Dermis blood vessel endothelial cell (primary cell): ENCODE measurements around the gene CHD1. TPM values are rescaled to one million over a fixed set of nuclear protein-coding genes. Genes with fewer than 3 reads are reported as not detected.
"Not testable (repeated sequence)": the region's sequence is repeated elsewhere in the genome, so short reads cannot be mapped to it uniquely, and the experiment has no call there.

Source experiments
- DNase-seq: peaks from one replicate; pipeline ENCODE4 v3.0.0; 2010
- total RNA-seq: library from RNA; depleted of rRNA; stranded (reverse); fragments of >200 nt; gene quantifications from 2 replicates; pipeline ENCODE4 v1.2.3, GENCODE V29; 2014

The CHD1 gene
- total RNA-seq = 74.4 and 104 TPM in 2 replicates

DNA sequence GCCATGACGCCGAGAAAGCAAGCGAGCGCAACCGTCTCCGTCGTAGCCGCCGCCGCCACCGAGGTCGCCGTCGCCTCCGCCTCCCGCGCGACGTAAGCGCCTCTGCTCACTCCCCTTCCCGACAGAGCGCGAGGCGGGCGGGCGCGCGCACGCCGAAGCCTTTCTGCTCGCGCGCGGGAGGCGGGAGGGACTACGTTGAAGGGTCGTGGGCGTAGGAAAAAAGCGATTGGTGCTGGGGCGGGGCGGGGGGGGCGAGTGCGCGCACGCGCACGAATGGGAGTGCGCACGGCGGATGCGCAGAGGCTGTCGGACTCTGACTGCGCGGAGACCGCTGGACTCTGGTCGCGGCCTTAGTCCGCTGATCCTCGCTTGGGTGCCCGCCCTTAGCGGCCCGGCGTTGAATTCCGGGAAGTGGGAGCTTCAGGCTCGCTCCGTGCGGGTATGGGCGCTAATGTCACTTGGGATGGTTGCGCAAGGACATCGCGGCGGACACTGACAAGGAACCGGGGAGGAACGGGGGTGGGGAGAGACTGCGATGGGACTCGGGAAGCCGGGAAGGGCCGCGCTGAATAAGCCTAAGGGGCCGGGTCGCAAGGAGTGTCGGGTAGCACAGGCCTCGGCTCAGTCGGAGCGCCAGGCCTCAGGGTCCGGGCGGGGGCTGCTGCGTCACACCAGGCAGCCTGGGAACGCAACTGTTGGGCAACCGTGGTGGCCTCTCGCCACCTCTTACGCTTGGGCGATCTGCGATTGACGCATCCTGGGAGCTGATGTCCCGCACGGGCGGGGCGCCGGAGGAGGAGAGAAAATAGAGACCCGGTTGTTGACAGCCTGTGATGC, at the start of gene CHD1:
TSS of gene CHD1 (minus strand) at position 135 of the 837 bp plus-strand sequence. CDS start 2,621 bp downstream, outside the sequence.
- DNase-seq = peak; percentile 98

DNA sequence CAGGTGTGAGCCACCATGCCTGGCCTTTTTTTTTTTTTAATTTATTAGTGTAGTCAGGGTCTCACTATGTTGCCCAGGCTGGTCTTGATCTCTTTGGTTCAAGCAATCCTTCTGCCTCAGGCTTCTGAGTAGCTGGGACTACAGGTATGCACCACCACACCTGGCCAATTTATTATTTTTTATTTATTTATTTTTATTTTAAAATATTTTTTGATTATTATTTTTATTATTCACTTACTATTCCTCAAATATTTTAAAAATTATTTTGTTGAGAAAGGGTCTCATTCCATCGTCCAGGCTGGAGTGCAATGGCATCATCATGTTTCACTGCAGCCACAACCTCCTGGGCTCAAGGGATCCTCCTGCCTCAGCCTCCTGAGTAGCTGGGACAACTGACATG, 49.7 kb upstream of the CHD1 start:
- DNase-seq = no peak

DNA sequence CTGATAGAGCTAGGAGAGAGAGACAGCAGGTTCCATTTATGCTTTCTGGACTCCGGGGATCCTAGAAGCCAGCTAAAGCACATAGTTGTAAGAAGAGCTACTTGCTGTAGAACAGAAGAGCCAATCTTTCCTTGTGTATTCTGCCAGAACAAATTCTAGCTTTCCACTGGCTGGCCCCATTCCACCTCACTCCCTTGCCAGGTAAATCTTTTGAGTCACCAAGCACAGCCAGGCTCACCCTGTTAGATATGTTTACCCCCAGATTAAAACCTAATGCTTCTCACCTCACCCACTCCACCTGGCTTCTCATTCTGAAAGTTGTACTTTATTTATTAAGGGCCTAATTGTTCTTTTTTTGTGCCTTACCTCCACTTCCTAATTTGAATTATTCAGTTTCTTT, 48.9 kb upstream of the CHD1 start:
- DNase-seq = no peak

DNA sequence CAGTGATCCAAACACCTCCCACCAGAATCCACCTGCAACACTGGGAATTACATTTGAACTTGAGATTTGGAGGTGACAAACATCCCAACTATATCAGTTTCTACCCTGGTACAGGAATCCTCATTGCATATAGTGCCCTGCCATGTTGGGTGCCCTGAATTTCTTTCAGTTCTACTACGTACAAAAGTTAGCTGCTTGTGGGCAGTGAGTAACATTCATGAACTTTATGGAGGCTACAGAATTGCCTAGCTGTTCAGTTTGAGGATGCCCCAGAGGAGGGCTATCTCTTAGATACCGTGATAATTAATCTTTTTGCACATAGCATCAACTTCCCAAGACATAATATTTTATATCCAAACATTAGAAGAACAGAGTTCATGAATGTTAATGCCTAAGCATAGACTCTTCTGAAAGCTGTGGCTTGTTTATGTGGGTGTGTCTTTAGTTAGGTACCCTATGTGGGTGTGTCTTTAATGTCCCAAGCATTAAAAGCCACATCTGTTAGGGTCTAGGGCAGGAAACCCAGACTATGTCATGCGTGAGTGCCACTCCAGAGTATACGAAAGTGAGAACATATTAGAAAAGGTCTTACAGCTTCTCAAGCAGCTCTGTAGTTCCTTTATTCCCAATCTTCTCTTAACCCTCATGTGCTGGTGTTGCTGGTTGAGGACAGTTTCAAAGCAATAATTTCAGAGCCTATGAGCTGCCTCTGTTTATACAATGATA, 47.0 kb upstream of the CHD1 start:
- no peak for DNase-seq

DNA sequence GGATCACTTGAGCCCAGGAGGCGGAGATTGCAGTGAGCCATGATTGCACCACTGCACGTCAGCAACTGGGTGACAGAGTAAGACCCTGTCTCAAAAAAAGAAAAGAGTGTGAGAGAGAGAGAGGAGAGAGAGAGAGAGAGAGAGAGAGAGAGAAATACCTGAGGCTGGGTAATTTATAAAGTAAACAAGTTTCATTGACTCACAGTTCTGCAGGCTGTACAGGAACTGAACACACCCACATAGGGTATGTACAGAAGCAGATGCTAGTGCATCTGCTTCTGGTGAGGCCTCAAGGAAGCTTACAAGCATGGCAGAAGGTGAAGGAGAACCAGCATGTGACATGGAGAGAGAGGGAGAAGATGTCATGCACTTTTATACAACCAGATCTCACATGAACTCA, 46.4 kb upstream of the CHD1 start:
- DNase-seq = no peak

- no peak for DNase-seq
Measured at GRCh38 chr5:98969400-98969799, 40.6 kb upstream of the CHD1 start.

GRCh38 chr5:98968056-98968564, 39.3 kb upstream of the CHD1 start:
- no peak for DNase-seq

GRCh38 chr5:98965226-98965625, 36.4 kb upstream of the CHD1 start:
- DNase-seq = no peak

DNA sequence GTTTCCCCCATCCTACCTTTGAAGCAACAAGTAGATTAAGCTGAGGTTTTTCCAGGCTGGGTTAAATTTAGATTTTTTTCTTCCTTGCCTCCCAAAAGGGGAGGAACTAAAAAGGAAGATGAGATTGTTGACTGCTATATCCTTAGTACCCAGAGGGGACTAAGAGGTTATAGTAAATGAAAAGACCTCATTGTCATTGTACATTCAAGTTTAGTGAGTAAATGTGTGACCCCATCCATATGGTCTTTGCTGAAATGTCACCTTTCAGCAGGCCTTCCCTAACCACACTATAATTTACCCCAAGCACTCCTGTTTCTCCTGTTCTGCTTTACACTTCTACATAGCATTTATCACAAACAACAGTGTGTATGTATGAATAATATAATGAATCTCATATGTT, 35.8 kb upstream of the CHD1 start:
- no peak for DNase-seq

- no peak for DNase-seq
Measured at GRCh38 chr5:98963019-98963418, 34.2 kb upstream of the CHD1 start.

- no peak for DNase-seq
Measured at GRCh38 chr5:98962587-98962986, 33.8 kb upstream of the CHD1 start.

DNA sequence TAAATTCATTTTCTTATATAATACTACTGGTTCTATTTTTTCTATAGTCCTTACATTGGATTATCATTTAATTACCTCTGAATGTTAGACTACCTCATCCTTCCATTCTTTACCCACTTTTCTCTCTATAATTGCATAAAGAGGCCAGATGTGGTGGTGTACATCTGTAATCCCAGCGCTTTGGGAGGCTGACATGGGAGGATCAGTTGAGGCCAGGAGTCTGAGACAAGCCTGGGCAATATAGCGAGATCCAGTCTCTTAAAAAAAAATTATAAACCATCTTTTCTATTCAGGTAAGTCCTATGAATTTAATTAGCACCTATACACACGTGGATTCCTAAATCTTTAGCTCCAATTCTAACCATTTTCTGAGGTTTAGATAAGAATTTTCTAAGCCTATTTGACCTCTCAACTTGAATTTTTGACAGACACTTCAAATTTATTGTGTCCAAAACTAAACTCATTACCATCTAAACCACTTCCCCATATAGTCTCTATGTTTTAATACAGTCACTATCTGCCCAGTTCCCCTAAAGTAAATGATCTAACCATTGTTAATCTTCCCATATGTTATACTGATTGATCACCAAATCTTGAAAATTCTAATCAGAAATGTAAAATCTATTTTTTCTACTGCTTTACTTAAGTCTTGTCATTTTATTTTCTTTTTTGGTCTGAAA, 33.0 kb upstream of the CHD1 start:
- no peak for DNase-seq

GRCh38 chr5:98957307-98957706, 28.5 kb upstream of the CHD1 start:
- peak; percentile 13 for DNase-seq

DNA sequence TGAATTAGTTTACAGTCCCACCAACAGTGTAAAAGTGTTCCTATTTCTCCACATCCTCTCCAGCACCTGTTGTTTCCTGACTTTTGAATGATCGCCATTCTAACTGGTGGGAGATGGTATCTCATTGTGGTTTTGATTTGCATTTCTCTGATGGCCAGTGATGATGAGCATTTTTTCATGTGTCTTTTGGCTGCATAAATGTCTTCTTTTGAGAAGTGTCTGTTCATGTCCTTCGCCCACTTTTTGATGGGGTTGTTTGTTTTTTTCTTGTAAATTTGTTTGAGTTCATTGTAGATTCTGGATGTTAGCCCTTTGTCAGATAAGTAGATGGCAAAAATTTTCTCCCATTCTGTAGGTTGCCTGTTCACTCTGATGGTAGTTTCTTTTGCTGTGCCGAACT, 27.1 kb upstream of the CHD1 start:
- DNase-seq = not testable (repeated sequence)

- DNase-seq = not testable (repeated sequence)
Measured at GRCh38 chr5:98955471-98955870, 26.7 kb upstream of the CHD1 start.

DNA sequence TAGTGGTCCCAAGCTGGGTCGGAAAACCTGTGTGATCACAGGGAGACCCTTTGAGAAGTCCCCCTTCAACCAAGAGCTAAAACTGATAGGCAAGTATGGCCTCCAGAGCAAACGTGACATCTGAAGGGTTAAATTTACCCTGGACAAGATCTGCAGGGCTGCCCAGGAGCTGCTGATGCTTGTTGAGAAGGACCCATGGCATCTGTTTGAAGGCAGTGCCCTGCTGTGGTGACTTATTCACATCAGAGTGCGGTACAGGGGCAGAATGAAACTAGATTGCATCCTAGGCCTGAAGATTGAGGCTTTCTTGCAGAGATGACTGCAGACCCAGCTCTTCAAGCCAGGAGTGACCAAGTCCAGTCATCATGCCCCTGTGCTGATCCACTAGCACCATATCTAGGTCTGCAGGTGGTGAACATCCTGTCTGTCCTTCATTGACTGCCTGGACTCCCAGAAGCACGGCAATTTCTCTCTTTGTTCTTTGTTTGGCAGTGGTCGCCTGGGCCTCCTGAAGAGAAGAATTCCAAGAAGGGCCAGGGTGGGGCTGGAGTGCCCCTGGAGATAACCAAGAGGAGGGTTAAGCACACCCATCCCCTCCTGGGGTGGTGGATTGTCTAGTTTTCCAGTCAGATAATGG, 25.7 kb upstream of the CHD1 start:
- DNase-seq = no peak

DNA sequence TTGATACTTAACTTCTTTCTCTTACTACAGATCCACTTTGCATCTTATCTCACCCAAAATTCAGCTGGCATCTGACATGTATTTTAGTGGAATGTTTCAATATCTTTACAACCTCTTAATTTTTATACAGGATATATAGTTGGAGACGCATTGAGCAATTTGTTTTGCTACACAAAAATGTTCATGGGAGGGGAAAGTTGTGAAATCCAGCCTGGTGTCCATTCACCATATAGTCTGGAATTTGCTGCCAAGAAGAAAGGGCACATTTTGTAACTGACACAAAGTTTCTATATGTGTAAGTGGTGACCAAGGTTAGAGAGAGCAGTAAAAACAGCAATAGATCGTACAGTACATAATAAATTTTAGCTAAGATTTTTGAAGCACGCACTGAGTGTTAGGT, 14.0 kb upstream of the CHD1 start:
- DNase-seq = no peak

GRCh38 chr5:98941131-98941883, 12.5 kb upstream of the CHD1 start:
- no peak for DNase-seq

DNA sequence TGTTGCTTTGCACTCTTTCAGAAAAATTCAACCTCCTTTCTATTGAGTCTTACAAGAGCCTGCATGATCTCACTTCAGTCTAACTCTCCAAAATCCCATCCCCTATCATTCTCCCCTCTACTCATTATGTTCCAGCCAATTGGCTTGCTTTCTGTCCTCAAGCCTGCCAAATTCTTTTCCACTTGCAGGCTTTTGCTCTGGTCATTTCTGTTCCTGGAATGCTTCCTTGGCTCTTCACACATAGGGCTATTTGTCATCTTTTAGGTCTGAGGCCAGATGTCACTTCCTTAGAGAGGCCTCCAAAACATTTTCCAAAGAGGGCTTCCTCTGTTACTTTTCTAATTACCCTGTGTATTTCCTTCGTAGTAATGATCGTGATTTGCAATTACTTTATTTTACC, 11.8 kb upstream of the CHD1 start:
- DNase-seq = peak; percentile 35

DNA sequence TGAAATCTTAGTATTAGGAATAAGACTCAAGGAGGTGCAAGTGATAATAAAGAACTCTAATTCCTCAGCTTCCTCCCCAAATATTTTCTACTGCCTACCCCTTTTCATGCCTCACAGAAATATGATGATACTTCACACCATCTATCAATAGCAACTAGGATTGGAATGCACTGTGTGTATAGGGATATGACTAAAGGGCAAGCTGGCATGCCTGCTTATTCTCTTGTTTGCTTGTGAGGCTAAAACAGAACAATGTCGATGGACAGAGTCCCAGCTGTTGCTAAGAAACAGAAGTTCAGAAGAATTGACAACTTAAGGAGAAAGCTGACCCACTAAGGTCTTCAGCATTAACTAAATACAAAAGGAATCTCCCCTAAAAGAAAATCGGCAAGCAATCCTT, 9.7 kb upstream of the CHD1 start:
- peak; percentile 69 for DNase-seq

DNA sequence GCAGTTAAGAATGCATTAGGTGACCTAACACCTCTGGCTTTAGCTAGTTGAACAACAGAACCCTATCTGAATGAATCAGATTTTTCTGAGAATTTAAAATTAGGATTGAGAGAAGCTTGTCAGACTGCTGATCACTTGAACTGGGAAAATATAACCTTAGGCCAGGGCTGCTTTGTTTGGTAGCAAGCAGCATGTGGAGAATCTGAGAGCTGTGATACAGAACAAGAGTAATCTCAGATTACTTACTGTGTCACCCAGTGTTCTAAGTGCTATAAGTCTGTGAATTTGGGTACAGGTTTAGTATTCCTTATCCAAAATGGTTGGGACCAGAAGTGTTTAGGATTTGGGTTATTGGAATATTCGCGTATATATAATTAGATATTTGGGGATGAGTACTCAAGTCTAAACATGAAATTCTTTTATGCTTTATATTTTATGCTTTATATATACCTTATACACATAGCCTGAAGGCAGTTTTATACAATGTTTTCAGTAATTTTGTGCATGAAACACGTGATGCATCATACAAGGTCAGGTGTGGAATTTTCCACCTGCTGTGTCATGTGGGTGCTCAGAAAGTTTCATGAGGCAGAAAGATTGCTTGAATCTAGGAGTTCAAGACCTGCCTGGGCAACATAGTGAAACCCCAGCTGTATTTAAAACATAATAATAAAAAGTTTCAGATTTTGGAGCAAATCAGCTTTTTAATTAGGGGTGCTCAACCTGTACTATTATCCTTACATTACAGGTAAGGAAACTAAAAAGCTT, 8.3 kb upstream of the CHD1 start:
- no peak for DNase-seq
